ENCODE measurements around the gene AMBP.
A peak's percentile ranks its signal among the peaks of the same experiment; 100 is the strongest.

The AMBP gene

DNA sequence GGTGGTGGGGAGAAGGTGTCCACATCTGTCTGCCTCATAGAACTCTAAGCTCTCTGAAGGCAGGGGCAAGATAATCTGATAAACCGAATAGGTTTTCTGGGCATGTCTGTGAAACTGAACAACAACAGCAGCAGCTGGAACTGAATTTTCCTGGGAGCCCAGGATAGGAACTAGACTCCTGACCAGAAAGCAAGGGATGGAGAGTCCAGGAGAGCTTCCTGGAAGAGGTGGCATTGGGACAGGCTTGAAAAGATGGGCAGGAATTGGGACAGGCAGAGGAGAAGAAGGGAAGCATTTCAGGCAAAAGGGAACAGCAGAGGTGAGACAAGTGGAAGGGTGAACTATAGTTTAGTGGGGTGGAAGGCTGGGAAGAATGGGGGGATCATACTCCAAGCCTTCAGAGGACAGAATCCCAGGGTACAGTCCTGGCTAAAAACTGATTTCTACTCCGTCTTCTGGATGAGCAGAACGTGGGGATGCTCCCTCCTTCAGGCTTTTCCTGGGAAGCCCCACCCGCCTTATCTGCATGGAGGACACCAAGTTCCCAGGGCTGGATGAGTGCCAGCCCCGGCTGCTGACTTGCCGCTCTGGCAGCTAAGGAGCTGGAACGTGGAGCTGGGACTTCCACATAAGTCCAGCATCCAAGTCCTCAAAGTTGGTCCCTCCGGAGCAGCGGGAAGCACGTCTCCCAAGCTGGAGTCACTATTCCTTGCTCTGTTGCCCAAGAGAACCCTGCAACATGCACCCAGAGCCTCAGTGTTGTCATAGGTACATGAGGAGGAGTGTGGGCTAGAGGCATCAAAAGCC is 34.9 kb upstream of the AMBP start:
- peak; percentile 60 for DNase-seq

DNA sequence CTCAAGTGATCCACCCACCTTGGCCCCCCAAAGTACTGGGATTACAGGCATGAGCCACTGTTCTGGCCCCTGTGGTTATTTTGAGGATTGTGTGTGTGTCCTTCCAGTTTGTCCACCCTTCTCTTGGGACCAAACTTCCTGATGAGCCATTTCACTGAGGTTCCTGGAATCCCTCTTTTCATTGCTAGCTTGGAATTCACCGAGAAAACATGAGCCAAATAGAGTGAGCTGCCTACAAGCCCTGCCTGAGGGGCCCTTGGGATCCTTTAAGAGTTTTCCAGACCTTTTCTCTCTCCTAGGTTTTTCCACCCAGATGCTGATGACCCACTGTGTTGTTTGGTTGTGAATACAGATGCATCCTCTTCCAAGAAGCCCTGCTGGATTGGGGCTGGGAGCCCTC is 34.2 kb upstream of the AMBP start:
- DNase-seq: no peak

DNA sequence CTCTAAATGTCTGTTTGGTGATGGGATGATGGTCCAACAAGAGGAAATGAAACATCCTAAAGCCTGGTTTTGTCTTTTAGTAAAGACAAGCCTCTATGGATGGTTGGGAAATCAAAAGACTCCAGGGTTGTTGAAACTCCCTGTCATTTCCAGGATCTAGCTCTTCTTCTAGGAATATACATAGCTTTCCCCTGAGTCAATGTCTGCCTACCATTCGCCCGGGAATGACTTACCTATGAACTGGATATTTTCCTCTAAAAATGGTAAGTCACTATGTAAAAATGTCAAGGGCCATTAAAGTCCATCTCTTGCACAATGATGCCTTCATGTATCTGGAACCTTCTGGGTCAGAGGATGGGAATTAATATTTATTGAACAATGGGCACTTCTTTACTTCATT is 32.1 kb upstream of the AMBP start:
- DNase-seq: peak; percentile 95

DNA sequence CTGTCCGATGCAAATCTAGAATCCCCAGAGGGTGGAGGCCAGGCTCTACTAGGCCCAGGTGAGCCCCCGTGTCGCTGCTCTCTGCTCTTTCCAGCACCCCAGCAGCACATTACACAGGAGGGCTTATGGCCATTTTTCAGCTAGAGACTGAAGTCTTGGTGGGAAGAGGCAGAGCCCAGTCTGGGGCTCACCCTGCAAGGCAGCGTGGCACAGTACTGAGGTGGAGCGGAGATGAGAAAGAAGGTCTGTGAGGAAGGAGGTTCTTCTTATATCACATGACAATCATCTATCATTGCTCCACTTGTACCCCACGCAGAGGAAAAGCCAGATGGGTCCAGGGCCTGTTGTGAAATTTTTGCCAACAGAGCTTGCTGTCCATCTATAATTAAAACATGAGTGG is 31.0 kb upstream of the AMBP start:
- no peak for DNase-seq

DNA sequence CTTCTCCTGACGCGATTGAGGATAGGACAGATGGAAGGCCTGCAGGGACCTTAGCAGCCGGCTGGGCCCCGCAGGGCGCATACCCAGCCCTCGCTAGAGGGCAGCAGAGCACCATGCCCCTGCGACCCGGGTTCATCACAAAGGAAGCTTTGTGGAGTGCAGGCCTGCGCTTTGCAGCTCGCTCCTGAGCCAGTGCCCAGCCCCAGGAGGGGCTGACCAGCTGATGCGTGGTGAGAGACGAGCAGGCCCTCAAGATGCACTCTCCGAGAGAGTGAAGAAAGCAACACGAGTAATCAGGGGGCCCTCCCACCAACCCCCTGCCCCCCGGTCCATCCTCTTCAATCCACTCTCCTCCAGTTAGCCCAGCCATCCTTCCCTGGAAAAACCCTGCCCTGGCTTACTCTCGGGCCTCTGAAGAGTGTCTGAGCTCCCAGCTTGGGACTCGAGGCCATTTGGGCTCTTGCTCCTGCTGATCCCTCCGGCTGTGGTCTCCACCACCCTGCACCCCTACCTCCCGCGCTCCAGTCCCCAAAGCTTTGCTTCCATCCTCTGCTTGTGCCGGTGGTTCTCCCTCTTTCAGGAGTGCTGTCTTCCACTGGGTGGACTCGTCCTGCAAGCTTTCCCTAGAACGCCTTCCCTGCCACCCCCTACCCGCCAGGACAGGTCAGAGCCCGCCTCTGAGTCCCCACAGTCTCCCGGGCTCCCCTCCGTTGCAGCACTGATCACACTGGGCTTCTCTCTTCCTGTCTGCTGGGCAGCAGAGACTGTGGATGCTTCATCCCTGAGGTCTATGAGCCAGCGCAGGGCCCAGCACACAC is 30.1 kb upstream of the AMBP start:
- DNase-seq: peak; percentile 77

DNA sequence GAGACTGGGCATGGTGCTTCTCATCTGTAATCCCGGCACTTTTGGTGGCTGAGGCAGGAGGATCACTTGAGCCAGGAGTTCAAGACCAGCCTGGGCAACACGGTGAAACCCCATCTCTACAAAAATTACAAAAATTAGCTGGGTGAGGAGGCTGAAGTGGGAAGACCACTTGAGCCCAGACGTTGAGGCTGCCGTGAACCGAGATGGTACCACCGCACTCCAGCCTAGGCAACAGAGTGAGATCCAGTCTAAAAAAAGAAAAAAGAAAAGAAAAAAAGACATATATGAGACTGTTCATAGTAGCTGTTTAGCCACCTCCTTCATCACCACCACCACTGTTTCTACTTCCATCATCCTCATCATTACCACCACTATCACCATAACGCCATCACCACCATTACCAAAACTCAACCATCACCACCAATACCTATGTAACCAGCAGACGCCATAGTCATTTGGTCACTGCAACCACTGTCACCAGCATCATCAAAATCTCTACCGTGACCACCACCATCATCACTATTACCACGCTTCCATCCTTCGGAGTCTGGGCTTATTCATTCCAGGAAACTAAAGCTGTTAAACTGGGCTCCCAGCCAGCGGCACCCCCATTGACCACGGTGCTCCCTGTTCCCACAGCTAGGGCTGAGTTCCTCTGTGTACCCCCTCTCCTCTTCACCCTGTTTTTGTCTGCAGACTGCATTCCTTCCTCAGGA is 29.3 kb upstream of the AMBP start:
- no peak for DNase-seq

DNA sequence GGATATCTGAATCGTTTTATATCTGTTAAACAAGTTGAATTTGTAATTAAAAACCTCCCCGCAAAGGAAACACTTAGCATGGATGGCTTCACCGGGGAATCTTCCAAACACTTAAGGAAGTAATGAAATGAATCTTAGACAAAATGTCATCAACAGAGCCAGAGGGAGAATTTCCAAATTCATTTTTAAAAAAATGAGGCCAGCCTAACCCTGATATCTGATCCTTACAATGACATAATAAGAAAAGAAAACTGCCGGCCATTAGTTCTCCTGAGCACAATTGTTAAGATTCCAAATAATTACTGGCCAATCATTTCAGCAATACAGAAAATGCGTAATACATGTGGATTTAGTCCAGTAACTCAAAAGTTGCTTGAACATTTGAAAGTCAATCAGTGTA is 27.1 kb upstream of the AMBP start:
- no peak for DNase-seq

DNA sequence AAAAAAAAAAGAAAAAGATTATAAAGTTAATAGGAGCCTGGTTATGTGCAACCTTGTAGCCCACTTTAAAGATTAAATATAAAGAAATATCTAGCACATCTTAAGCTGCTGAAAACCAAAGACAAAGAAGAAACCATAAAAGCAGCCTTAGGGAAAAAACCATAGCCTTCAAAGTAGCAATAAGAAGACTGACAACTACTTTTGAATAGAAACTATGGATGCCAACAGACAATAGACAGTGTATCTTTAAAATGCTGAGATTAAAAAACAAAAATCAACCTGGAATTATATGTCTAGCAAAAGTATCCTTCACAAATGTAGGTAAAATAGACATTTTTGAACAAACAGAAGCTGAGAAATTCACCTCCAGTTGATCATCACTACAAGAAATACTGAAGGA is 24.4 kb upstream of the AMBP start:
- DNase-seq: no peak

DNA sequence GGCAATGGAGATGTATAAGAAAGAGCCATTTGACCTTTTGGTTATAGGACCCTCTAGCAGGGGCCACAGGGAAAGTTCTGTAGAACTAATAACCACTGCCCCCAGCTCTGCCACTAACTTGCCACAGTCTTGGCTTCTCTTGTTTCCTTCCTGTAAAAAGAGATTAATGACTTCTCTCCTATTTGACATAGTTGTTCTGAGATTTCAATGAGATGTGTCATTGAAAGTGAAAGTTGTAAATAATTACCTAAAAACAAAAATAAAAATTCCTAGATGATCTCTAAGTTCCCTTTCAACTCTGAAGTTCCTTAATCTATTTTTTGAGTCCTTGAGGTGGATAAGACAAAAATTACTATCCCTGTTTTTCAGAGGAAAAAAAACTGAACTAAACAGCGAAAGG is 22.4 kb upstream of the AMBP start:
- peak; percentile 62 for DNase-seq

DNA sequence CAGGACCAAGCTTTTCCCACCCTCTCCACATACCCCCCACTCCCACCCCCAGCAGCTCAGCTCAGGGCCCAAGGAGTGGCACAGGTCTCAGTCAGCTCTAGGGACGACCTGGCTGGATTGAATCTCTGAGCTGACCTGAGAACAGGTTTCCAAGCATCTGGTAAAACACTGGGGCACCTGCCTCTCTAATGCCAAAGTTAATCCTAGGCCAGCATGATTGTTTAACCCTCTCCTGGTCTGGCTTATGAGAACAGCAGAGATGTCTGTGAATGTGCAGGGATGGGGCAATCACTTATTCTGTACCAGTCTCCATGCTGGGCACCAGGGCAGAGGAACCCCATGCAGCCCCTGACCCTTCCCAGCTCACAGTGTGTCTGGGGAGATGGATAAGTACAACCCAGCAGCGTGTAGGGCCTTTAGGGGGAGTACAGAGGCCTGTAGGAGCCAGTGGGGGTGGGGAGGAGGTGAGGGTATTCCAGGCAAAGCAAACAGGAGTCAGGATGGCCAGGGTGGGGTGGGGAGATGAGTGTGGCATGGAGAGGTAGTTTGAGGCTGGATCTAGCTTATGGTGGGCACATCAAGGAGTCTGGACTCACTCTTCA is 21.7 kb upstream of the AMBP start:
- DNase-seq: no peak

DNA sequence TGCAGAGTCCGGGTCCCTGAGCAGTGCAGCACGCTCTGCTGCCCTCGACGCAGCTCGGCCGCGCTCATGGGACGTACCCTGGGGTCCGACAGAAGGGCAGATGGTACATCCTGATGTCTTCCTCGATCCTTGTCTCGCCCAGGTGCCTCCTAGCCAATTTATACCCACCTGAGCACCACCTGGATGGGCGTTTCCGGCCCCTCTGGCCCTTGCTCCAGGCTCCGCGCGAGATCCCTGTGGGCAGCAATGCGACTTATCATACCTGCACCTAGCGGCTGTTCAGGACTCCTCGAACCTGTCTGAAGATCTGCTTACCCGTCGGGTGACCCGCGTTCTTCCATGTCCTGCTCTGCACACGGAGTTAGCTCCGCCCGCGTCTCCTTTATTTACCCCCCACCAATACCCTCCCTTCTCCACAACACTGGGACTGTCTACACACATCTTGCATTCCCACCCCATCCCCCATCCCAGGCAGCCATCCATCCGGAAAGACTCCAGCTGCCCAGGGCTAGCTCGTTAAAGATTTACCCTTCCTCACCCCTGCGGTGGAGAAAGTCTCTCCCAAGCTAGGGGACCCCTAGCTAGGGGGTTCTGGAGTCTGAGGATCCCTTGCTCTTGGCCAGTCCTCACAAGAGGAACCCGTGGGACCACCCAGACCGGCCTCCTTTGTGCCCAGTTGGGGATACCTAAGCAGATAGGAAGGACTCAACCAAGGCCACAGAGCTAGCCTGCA is 21.0 kb upstream of the AMBP start, which contains the start of gene KIF12:
KIF12 (minus strand) TSS at position 357 of the 733 bp plus-strand sequence; CDS start at position 341, 16 bp downstream.
- DNase-seq: peak; percentile 94

DNA sequence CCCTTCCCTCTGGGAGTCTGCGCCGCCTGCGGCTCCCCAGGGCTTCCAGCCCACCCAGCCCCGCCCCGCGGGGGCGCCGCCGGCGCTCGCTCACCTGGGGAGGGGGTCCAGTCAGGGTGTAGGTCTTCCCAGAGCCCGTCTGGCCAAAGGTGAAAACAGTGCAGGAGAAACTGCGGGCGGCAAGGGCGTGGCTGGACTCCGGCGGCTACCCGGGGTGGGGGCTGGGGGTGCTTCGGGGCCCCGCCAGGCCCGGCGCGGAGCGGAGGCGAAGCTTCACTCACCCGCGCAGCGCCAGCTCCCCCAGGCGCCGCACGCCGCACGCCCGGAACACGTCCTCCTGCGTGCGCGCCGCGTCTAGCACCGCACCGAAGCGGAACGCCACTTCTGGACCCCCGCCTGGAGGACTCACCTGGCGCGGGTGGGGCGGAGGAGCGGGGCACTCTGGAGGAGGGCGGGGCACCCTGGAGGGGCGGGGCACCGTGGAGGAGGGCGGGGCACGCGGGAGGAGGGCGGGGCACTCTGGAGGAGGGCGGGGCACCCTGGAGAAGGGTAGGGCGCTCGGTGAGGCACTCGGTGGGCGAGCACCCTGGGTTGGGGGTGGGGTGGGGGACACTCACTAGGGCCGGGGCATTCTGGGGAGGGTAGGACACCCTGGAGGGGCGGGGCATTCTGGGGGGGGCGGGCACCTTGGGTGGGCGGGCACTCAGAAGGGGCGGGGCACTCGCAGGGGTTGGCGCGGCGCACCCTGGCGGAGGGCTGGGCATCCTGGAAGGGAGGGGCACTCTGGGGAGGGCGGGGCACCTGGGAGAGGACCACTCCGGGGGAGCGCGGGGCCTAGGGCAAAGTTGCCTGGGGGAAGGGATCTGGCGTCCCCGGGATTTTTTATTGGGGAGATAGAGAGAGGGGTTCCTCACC is 20.2 kb upstream of the AMBP start:
- peak; percentile 29 for DNase-seq

DNA sequence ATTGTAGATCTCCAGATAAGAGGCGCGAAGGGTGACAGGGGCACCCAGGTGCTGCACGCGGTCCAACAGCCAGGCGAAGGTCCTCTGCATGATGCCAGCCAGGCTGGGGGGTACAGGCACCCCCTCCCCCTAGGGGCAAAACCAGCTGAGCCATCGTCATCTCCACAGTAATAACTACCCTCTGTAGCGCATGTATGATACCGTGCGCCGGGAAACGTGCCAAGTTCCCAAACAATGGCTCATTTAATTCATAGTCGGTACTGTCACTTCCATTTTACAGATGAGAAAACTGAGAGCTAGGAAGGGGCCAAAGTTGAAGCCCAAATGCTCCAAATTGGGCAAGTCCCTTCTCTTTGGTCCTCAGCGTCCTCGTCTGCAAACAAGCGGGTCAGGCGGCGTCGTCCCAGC is 19.5 kb upstream of the AMBP start:
- DNase-seq: no peak

DNA sequence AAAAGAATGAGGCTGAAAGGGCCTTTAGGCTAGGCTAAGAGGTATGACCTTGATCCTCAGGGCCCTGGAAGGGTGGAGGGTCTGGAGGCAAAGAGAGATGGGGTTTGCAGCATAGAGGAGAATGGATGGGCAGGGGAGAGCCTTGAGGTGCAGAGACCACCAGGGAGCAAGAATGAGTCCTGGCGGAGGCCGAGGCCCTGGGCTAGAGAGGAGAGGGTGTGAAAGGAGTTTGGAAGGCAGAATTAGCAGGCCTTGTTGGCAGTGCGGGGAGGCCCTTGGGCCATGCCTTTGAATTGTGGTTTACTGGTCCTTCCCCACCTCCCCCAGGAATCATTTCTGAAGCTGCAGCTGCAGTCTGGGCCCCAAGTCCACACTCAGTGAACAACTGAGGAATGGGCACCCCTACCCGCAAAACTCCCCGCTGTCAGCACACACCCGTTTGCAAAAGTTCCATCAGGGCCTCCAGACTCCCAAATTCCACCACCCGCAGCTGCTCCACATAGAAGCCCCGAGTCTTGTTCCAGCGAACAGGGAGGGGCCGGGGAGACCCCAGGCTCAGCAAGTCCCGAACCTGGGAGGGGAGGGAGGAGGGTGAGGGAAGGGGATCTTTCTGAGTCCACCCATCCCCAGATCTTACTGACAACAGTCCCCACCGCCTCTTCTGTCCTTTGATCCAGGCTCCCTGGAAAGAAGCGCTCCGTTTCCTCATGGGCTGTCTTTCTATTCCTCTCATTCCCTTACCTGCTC is 18.9 kb upstream of the AMBP start:
- DNase-seq: no peak

DNA sequence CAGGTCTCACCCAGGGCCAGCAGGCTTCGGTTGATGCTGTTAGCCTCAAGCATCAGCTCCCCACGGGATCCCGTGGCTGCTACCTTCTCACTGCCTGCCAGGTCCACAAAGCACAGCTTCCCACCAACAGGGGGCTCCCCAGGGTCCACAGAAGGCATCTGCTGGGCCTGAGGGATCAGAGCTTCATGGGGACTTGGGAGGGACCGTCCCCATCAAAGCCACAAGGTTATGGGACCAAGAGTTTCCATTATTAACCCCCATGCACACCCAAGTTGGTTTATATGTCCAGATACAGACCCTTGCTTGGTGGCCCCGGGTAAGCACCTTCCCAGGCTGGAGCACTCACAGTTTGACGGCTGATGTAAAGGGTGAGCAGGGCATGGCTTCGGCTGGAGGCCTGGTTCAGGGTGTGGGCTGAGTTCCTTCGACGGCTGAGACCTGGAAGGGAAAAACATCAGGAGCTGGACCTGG is 18.0 kb upstream of the AMBP start:
- no peak for DNase-seq

DNA sequence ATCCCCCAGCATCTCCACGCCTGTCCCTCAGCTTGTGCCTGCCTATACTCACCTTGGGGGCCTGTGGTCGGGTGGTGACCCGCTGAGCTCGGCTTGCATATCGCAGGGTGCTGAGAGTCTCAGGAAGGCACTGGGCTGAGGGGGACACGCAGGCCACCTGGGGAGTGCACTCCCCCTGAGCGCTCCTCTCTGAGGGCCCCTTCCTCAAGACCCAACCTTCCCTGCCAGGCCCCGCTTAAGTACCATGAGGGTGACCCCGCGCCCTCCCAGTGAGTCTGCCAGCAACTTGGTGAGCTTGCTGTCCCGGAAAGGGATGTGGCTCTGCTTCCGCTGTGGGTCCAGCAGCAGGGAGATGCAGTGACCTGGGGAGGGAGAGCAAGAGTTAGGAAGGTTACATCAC is 16.9 kb upstream of the AMBP start:
- no peak for DNase-seq

DNA sequence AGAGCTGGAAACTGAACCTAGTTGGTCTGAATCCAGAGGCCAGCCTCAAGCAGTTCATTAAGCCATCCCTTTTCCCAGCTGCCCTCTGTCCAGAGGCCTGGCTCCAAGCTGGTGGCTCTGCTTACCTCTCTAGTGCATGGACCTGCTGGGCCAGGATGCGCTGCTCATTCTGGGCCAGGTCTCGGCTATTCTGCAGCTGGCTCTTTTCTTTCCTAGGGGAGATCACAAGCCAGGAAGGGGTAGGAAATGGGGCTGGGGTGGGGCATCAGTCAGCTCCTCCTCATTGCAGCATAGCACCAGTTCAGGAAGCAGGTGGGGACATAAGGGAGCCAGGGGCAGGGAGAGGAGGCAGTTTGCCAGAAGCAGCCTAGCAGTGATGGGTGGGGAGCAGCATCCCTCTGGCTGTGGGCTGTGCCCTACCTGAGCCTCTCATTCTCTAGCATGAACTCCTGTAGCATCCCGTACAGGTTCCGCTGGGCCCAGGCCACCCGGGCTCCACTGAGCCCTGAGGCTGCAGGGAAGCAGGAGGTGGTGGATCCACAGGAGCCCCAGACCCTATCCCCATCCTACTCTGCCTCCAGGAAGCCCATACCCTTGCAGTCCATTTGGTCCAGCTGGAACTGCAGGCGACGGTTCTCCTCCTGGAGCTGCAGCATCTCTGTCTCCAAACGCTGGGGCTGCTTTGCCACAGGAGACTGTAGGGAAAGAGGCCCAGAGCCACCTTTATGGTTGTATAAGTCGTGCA is 15.8 kb upstream of the AMBP start:
- DNase-seq: no peak

DNA sequence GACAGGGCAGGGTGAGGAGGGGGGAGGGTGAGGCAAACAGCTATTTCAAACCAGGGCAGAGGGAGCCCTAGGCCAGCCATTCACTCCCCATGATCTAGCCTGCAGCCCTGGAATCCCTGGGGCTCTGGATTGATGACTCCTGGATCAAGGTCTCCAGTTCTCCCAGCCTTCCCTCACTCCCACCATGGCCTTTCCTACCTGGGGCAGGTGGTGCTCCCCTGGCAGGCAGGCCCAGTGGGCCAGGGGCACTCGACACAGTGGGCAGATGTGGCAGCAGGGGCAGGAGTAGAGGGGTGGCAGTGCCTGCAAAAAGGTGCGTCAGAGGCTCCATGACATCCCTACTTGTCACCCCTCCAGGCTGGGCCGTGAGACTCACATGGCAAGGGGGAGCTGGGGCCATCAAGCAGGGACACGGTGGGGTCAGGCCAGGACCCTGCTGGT is 15.0 kb upstream of the AMBP start:
- no peak for DNase-seq

DNA sequence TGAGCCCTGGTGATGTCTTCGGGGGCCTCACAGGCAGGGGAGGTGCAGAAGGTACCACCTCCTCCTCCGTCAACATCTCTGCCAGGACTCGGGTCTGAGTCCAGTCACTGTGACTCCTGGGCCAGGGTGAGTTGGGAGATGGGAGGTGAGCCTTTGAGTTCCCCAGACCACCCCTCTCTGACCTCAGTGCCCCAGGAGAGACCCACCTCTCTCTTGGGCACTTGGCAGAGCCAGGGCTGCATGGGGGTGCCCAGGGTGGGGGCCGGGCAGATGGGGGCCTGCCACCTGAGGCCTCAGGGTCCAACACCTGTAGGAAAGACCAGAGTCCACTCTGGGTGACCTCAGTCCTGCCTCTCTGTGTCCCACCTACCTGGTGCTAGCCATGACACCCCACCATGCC is 14.2 kb upstream of the AMBP start:
- no peak for DNase-seq

DNA sequence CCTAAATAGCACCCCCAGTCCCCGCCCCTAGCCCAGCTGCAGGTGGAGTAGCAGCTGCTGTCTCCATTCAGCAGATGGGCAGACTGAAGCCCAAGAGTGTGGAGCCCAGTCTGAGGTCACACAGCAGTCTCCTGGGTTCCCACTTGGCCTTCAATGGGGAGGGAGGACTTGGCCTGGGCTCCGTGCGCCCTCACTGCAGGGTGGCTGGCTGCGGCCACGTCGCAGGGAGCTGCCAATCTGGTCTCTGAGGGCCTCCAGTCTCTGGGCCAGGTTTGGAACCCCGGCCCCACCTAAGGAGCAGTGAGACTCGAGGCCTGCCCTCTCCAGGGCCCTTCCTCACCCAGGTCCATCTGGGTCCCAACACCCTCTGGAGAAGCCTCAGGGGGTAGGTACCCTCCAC is 13.6 kb upstream of the AMBP start:
- DNase-seq: no peak

Measured in kidney glomerular epithelial cell (primary cell).